HUES48 (cell line): ENCODE data around the gene CIB1.

Experiments
- H3K27ac ChIP-seq: one replicate; pipeline ENCODE4 v1.7.0; 2013; ENCODE audit warnings: low read depth, low read length, inconsistent platforms
- H3K27me3 ChIP-seq: 2 replicates; pipeline ENCODE4 v1.6.1; 2013; ENCODE audit warnings: mild to moderate bottlenecking, low read length; ENCODE audit not compliant: control insufficient read depth, insufficient read depth
- H3K36me3 ChIP-seq: 2 replicates; pipeline ENCODE4 v1.6.1; 2013; ENCODE audit warnings: low read length; ENCODE audit not compliant: control insufficient read depth, insufficient read depth
- H3K4me1 ChIP-seq: 2 replicates; pipeline ENCODE4 v1.6.1; 2013; ENCODE audit warnings: mild to moderate bottlenecking, low read length; ENCODE audit not compliant: control insufficient read depth, insufficient read depth
- H3K4me3 ChIP-seq: 2 replicates; pipeline ENCODE4 v1.5.1; 2013; ENCODE audit warnings: mild to moderate bottlenecking, low read depth, low read length
- H3K9ac ChIP-seq: 2 replicates; pipeline ENCODE4 v1.6.1; 2013; ENCODE audit warnings: mild to moderate bottlenecking, low read depth, low read length, moderate library complexity
- H3K9me3 ChIP-seq: 2 replicates; pipeline ENCODE4 v1.6.1; 2013; ENCODE audit warnings: low read length; ENCODE audit not compliant: control insufficient read depth, insufficient read depth

Gene CIB1

GRCh38 chr15:90203922-90204321 is 29.8 kb downstream of the CIB1 start:
- H3K4me3 ChIP-seq = no peak overlapping the region
- H3K9ac ChIP-seq = no peak overlapping the region
- peaks cover 3% of the 10 kb centered on the region; the same call in 1 of the 2 replicates for H3K27me3 ChIP-seq
- peaks cover 14% of the 10 kb centered on the region; the same call in 1 of the 2 replicates for H3K4me1 ChIP-seq
- H3K36me3 ChIP-seq = peaks cover 7% of the 10 kb centered on the region; the same call in 1 of the 2 replicates
- no peaks in the 10 kb centered on the region for H3K9me3 ChIP-seq
- no peak overlapping the region for H3K27ac ChIP-seq

- no peak overlapping the region for H3K4me3 ChIP-seq
- no peak overlapping the region for H3K27ac ChIP-seq
- no peaks in the 10 kb centered on the region for H3K9me3 ChIP-seq
- peaks cover 14% of the 10 kb centered on the region; the same call in 1 of the 2 replicates for H3K4me1 ChIP-seq
- peaks cover 3% of the 10 kb centered on the region; the same call in 1 of the 2 replicates for H3K27me3 ChIP-seq
- peaks cover 7% of the 10 kb centered on the region; the same call in 1 of the 2 replicates for H3K36me3 ChIP-seq
- no peak overlapping the region for H3K9ac ChIP-seq
Observed at GRCh38 chr15:90203473-90203872, 30.3 kb downstream of the CIB1 start.

- no peak overlapping the region; the same call in 1 of the 2 replicates for H3K4me3 ChIP-seq
- peaks cover 14% of the 10 kb centered on the region; the same call in 1 of the 2 replicates for H3K4me1 ChIP-seq
- H3K27ac ChIP-seq = no peak overlapping the region
- peaks cover 7% of the 10 kb centered on the region; the same call in 1 of the 2 replicates for H3K36me3 ChIP-seq
- H3K27me3 ChIP-seq = peaks cover 3% of the 10 kb centered on the region; the same call in 1 of the 2 replicates
- H3K9me3 ChIP-seq = no peaks in the 10 kb centered on the region
- H3K9ac ChIP-seq = no peak overlapping the region
Observed at GRCh38 chr15:90202929-90203328, 30.8 kb downstream of the CIB1 start.

GRCh38 chr15:90201944-90202375 is 31.8 kb downstream of the CIB1 start:
- Histone ChIP-seq H3K9ac (peak overlapping the region; percentile 22), H3K9me3 (no peaks in the 10 kb centered on the region), H3K4me3 (peak overlapping the region; percentile 88), H3K4me1 (peaks cover 14% of the 10 kb centered on the region; the same call in 1 of the 2 replicates), H3K27me3 (peaks cover 3% of the 10 kb centered on the region; the same call in 1 of the 2 replicates), H3K27ac (no peak overlapping the region), H3K36me3 (peaks cover 7% of the 10 kb centered on the region; the same call in 1 of the 2 replicates)

- H3K4me1 ChIP-seq = peaks cover 14% of the 10 kb centered on the region; the same call in 1 of the 2 replicates
- peak within 1 kb of the TSS; percentile 60 for H3K27ac ChIP-seq
- peaks cover 3% of the 10 kb centered on the region; the same call in 1 of the 2 replicates for H3K27me3 ChIP-seq
- peak within 1 kb of the TSS; percentile 24 for H3K9ac ChIP-seq
- peak within 1 kb of the TSS; percentile 88 for H3K4me3 ChIP-seq
- H3K36me3 ChIP-seq = peaks cover 7% of the 10 kb centered on the region; the same call in 1 of the 2 replicates
- H3K9me3 ChIP-seq = no peaks in the 10 kb centered on the region
Observed at GRCh38 chr15:90201130-90201943, 32.4 kb downstream of the CIB1 start, which contains the start of gene SEMA4B. Gene SEMA4B, plus strand, starts transcription at chr15:90201330. Its CDS starts 249 bp downstream, at chr15:90201579.

GRCh38 chr15:90200534-90201129 is 33.1 kb downstream of the CIB1 start:
- peaks cover 4% of the 10 kb centered on the region; the same call in 1 of the 2 replicates for H3K36me3 ChIP-seq
- H3K4me3 ChIP-seq = peak overlapping the region; percentile 88
- H3K9me3 ChIP-seq = no peaks in the 10 kb centered on the region
- peaks cover 3% of the 10 kb centered on the region; the same call in 1 of the 2 replicates for H3K27me3 ChIP-seq
- H3K4me1 ChIP-seq = peaks cover 14% of the 10 kb centered on the region; the same call in 1 of the 2 replicates
- H3K27ac ChIP-seq = peak overlapping the region; percentile 60
- peak overlapping the region; percentile 24; the same call in 1 of the 2 replicates for H3K9ac ChIP-seq

- Histone ChIP-seq H3K4me1 (no peaks in the 10 kb centered on the region; the same call in 1 of the 2 replicates), H3K27ac (no peak overlapping the region), H3K27me3 (no peaks in the 10 kb centered on the region)
Observed at GRCh38 chr15:90194655-90195054, 39.1 kb downstream of the CIB1 start.

GRCh38 chr15:90192961-90193786 is 40.6 kb downstream of the CIB1 start:
- Histone ChIP-seq H3K4me3 (no peak overlapping the region), H3K9me3 (no peaks in the 10 kb centered on the region), H3K4me1 (no peaks in the 10 kb centered on the region; the same call in 1 of the 2 replicates), H3K9ac (no peak overlapping the region), H3K36me3 (no peaks in the 10 kb centered on the region), H3K27me3 (no peaks in the 10 kb centered on the region), H3K27ac (no peak overlapping the region)

More at GRCh38 chr15:90194655-90195054, 39.1 kb downstream of the CIB1 start:
- Histone ChIP-seq H3K4me3 (no peak overlapping the region), H3K9ac (no peak overlapping the region), H3K36me3 (no peaks in the 10 kb centered on the region), H3K9me3 (no peaks in the 10 kb centered on the region)

- no peaks in the 10 kb centered on the region for H3K9me3 ChIP-seq
- H3K27me3 ChIP-seq = no peaks in the 10 kb centered on the region
- no peak overlapping the region for H3K9ac ChIP-seq
- H3K36me3 ChIP-seq = no peaks in the 10 kb centered on the region
- H3K27ac ChIP-seq = no peak overlapping the region
- H3K4me1 ChIP-seq = no peaks in the 10 kb centered on the region; the same call in 1 of the 2 replicates
- no peak overlapping the region for H3K4me3 ChIP-seq
Observed at GRCh38 chr15:90191794-90192509, 41.8 kb downstream of the CIB1 start.

GRCh38 chr15:90191344-90191687 is 42.4 kb downstream of the CIB1 start:
- no peaks in the 10 kb centered on the region for H3K27me3 ChIP-seq
- no peaks in the 10 kb centered on the region; the same call in 1 of the 2 replicates for H3K4me1 ChIP-seq
- H3K9me3 ChIP-seq = no peaks in the 10 kb centered on the region
- H3K27ac ChIP-seq = no peak overlapping the region
- no peak overlapping the region for H3K4me3 ChIP-seq
- no peak overlapping the region for H3K9ac ChIP-seq
- no peaks in the 10 kb centered on the region for H3K36me3 ChIP-seq
